HepG2 (cell line): ENCODE data around the gene GRIK5. TPM values are rescaled to one million over a fixed set of nuclear protein-coding genes. Genes with fewer than 3 reads are reported as not detected.

Source experiments
- CEBPG ChIP-seq: IDR thresholded peaks from 2 replicates; pipeline ENCODE4 v1.6.1; 2016
- E2F2 ChIP-seq: sonication (generic); formaldehyde crosslinking; IDR thresholded peaks from 2 replicates; pipeline ENCODE4 v1.4.0; 2020; ENCODE audit warnings: missing genetic modification reagents, borderline replicate concordance
- EP300 ChIP-seq, 3 experiments: sonication (generic) in 1 of 3; formaldehyde crosslinking in 1 of 3; IDR thresholded peaks; 2 replicates each; pipeline versions ENCODE4 v1.5.1 to v1.6.1; 2011 to 2020; ENCODE audit warnings: low read depth in 2 of 3, low read length in 2 of 3, borderline replicate concordance in 1 of 3, improper control_type of control experiment in 1 of 3, mild to moderate bottlenecking in 1 of 3, missing genetic modification reagents in 1 of 3, moderate library complexity in 1 of 3
- KDM4B ChIP-seq: sonication (generic); formaldehyde crosslinking; IDR thresholded peaks from 2 replicates; pipeline ENCODE4 v1.4.0; 2020; ENCODE audit warnings: missing genetic modification reagents
- MBNL3 ChIP-seq: fragments of 250-450 bp; sonication (Bioruptor Pico); conservative IDR thresholded peaks from 2 replicates; pipeline ENCODE4 v1.8.0; 2022; ENCODE audit warnings: mild to moderate bottlenecking, inconsistent platforms
- MED1 ChIP-seq: sonication (generic); formaldehyde crosslinking; IDR thresholded peaks from 2 replicates; pipeline ENCODE4 v1.4.0; 2020; ENCODE audit warnings: missing genetic modification reagents
- NCOA1 ChIP-seq: sonication (generic); formaldehyde crosslinking; IDR thresholded peaks from 2 replicates; pipeline ENCODE4 v1.9.0; 2021; ENCODE audit warnings: missing genetic modification reagents
- SNAPC4 ChIP-seq: sonication (generic); formaldehyde crosslinking; IDR thresholded peaks from 2 replicates; pipeline ENCODE4 v1.4.0; 2020; ENCODE audit warnings: mild to moderate bottlenecking, missing genetic modification reagents
- TBX3 ChIP-seq: fragments of 450-650 bp; IDR thresholded peaks from 2 replicates; pipeline ENCODE4 v1.6.1; 2017; ENCODE audit warnings: antibody characterized with exemption, mild to moderate bottlenecking, inconsistent platforms, borderline replicate concordance
- ZIK1 ChIP-seq: sonication (generic); formaldehyde crosslinking; IDR thresholded peaks from 2 replicates; pipeline ENCODE4 v1.5.0; 2020; ENCODE audit warnings: mild to moderate bottlenecking, low read depth, missing genetic modification reagents, borderline replicate concordance
- ZNF230 ChIP-seq: sonication (generic); formaldehyde crosslinking; IDR thresholded peaks from 2 replicates; pipeline ENCODE4 v1.4.0; 2020; ENCODE audit warnings: mild to moderate bottlenecking, missing genetic modification reagents
- ZNF776 ChIP-seq: sonication (generic); formaldehyde crosslinking; IDR thresholded peaks from 2 replicates; pipeline ENCODE4 v1.4.0; 2020; ENCODE audit warnings: mild to moderate bottlenecking, missing genetic modification reagents
- ZSCAN25 ChIP-seq: sonication (generic); formaldehyde crosslinking; IDR thresholded peaks from 2 replicates; pipeline ENCODE4 v1.8.0; 2022; ENCODE audit warnings: mild to moderate bottlenecking, missing genetic modification reagents
- polyA plus RNA-seq, 8 experiments: library from polyadenylated mRNA; depleted of rRNA in 3 of 8; stranded (reverse) in 7 of 8; unstranded in 1 of 8; fragments of >200 nt; fragmentation: Illumina TruSeq in 4 of 8; extraction: Trizol in 4 of 8; gene quantifications; 2 replicates each; pipeline versions ENCODE4 v1.2.1 to v1.2.3, GENCODE V29; 2011 to 2016; ENCODE audit warnings: low read depth in 4 of 8, missing spikeins in 1 of 8, mixed read lengths in 1 of 8; ENCODE audit not compliant: insufficient read depth in 1 of 8
- total RNA-seq, 5 experiments: library from RNA; depleted of rRNA; stranded (reverse); fragments of >200 nt; fragmentation: Illumina TruSeq; extraction: Trizol; gene quantifications; 2 replicates each; pipeline ENCODE4 v1.2.3, GENCODE V29; 2016; ENCODE audit warnings: low read depth in 1 of 5
- TF ChIP-seq, protein P1 (sequence below): IDR thresholded peaks from 2 replicates; pipeline ENCODE4 v1.6.1; 2016; ENCODE audit warnings: low read depth, control low read depth
- TF ChIP-seq, protein P2 (sequence below): sonication (generic); formaldehyde crosslinking; IDR thresholded peaks from 2 replicates; pipeline ENCODE4 v1.5.1; 2020; ENCODE audit warnings: mild to moderate bottlenecking, missing genetic modification reagents, borderline replicate concordance

The GRIK5 gene
- total and polyA plus RNA-seq, 2 of the 13 experiments (the other 11 are each of a cell fraction or from before 2014, with no cell fraction given) = not detected

DNA sequence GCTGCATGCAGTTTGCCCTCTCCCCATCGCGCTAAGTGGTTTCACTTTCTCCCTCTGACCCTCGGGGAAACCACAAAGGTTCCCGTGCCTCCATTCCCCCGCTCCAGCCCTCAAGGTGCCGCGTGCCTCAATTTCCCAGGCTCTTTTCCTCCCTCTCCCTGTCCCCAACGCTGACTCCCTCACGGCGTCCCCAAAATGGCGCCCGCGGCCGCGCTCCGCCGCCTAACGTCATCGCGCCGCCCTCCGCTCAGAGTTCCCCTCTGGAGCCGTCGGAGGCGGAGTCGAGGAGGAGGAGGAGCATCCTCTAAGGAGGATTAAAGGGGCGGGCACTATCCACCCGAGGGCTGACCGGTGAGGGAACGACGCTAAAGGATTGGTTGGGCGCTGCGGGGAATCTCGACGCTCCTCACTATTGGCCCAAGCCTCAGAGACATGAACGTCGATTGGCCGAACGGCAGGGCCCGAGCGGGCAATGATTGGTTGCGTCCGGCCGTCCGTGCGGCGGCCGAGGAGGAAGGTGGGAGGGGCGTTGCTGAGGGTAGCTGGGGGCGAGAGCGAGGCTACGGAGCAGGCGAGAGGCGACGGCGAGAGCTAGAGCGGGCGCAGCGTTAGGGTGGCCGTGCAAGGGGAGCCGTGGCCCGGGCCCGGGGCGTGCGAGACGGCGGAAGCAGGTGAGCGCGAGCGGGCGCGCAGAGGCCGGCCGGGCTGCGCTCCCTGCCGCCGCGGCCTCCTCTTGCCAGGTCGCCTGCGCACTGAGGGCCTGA is 5.8 kb upstream of the GRIK5 start, which contains the start of gene ZNF574 (continued):
- TF ChIP-seq NCOA1 (no peak), SNAPC4 (no peak), ZNF230 (CRISPR knock-in tag) (no peak), TBX3 (no peak), CEBPG (CRISPR knock-in tag) (no peak), ZIK1 (CRISPR knock-in tag) (0 out of 2 replicates have a peak, but pooled peaks have one; percentile 27), KDM4B (CRISPR knock-in tag) (no peak), ZNF776 (CRISPR knock-in tag) (peak; percentile 73; the same call in 1 of the 2 replicates), EP300 (IDR thresholded peaks at IDR 0.05; ENCODE audit: low read depth in 2 of 2, low read length in 2 of 2) (0 out of 4 replicates have a peak, but pooled peaks of 1 of the 2 experiments have one; percentile 12), EP300 (CRISPR knock-in tag; IDR thresholded peaks at IDR 0.05; ENCODE audit: borderline replicate concordance) (no peak), MBNL3 (CRISPR knock-in tag) (no peak), MED1 (CRISPR knock-in tag) (no peak), ZSCAN25 (CRISPR knock-in tag) (peak; percentile 61), E2F2 (CRISPR knock-in tag) (no peak)
- TF ChIP-seq, protein P1, sequence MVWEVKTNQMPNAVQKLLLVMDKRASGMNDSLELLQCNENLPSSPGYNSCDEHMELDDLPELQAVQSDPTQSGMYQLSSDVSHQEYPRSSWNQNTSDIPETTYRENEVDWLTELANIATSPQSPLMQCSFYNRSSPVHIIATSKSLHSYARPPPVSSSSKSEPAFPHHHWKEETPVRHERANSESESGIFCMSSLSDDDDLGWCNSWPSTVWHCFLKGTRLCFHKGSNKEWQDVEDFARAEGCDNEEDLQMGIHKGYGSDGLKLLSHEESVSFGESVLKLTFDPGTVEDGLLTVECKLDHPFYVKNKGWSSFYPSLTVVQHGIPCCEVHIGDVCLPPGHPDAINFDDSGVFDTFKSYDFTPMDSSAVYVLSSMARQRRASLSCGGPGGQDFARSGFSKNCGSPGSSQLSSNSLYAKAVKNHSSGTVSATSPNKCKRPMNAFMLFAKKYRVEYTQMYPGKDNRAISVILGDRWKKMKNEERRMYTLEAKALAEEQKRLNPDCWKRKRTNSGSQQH (CRISPR knock-in tag) = no peak
- TF ChIP-seq, protein P2, sequence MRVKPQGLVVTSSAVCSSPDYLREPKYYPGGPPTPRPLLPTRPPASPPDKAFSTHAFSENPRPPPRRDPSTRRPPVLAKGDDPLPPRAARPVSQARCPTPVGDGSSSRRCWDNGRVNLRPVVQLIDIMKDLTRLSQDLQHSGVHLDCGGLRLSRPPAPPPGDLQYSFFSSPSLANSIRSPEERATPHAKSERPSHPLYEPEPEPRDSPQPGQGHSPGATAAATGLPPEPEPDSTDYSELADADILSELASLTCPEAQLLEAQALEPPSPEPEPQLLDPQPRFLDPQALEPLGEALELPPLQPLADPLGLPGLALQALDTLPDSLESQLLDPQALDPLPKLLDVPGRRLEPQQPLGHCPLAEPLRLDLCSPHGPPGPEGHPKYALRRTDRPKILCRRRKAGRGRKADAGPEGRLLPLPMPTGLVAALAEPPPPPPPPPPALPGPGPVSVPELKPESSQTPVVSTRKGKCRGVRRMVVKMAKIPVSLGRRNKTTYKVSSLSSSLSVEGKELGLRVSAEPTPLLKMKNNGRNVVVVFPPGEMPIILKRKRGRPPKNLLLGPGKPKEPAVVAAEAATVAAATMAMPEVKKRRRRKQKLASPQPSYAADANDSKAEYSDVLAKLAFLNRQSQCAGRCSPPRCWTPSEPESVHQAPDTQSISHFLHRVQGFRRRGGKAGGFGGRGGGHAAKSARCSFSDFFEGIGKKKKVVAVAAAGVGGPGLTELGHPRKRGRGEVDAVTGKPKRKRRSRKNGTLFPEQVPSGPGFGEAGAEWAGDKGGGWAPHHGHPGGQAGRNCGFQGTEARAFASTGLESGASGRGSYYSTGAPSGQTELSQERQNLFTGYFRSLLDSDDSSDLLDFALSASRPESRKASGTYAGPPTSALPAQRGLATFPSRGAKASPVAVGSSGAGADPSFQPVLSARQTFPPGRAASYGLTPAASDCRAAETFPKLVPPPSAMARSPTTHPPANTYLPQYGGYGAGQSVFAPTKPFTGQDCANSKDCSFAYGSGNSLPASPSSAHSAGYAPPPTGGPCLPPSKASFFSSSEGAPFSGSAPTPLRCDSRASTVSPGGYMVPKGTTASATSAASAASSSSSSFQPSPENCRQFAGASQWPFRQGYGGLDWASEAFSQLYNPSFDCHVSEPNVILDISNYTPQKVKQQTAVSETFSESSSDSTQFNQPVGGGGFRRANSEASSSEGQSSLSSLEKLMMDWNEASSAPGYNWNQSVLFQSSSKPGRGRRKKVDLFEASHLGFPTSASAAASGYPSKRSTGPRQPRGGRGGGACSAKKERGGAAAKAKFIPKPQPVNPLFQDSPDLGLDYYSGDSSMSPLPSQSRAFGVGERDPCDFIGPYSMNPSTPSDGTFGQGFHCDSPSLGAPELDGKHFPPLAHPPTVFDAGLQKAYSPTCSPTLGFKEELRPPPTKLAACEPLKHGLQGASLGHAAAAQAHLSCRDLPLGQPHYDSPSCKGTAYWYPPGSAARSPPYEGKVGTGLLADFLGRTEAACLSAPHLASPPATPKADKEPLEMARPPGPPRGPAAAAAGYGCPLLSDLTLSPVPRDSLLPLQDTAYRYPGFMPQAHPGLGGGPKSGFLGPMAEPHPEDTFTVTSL (CRISPR knock-in tag) = no peak
